HCT116 (cell line): Measurements from ENCODE around the gene HSF2BP. TPM values are rescaled to one million over a fixed set of nuclear protein-coding genes. Genes with fewer than 3 reads are reported as not detected.
A peak's percentile ranks its signal among the peaks of the same experiment; 100 is the strongest.
"Not testable (repeated sequence)": the region's sequence is repeated elsewhere in the genome, so short reads cannot be mapped to it uniquely, and the experiment has no call there.

Source experiments
- ATAC-seq: fragments of 200-7000 bp; cut with Tn5 transposase; 2 replicates; pipeline ENCODE4 v1.9.1; 2020; ENCODE audit warnings: mild to moderate bottlenecking, moderate library complexity
- BruUV-seq: library from RNA; stranded (reverse); fragments of 400-500 nt; replicated peaks from 2 replicates; lab custom pipeline; 2021; lab: Mats Ljungman, UMichigan
- CTCF ChIA-PET: fragments of 300-600 bp; sonication (Branson Sonifier 250); formaldehyde crosslinking; loops from one replicate; lab custom pipeline; 2021; ENCODE audit warnings: antibody characterized with exemption; lab: Charles Lee
- POLR2A ChIA-PET: fragments of 300-600, 350-600 bp; sonication (Branson Sonifier 250); formaldehyde crosslinking; loops from one replicate; lab custom pipeline; 2021; ENCODE audit warnings: antibody characterized with exemption; lab: Charles Lee
- RAD21 ChIA-PET, 2 experiments: fragments of 300-600 bp; sonication (Branson Sonifier 250); formaldehyde crosslinking; loops; one replicate each; lab custom pipeline; 2023; ENCODE audit warnings: low total read pairs in 2 of 2; ENCODE audit not compliant: uncharacterized antibody in 2 of 2, unreplicated experiment in 2 of 2, low non-redundant PET in 1 of 2; lab: Charles Lee
- DNase-seq: peaks from one replicate; pipeline ENCODE4 v3.0.0-alpha.2; 2010; ENCODE audit warnings: low read depth, low spot score
- H2AFZ ChIP-seq: fragments of 200-600 bp; shearing (Covaris generic), sonication (generic); 2 replicates; pipeline ENCODE4 v1.6.1; 2017; ENCODE audit warnings: low read depth, mixed run types, mixed read lengths, antibody characterized with exemption, low read length; ENCODE audit not compliant: poor library complexity, severe bottlenecking
- H3K27ac ChIP-seq: 2 replicates; pipeline ENCODE4 v1.5.1; 2012; ENCODE audit warnings: low read depth, low read length
- H3K27me3 ChIP-seq: fragments of 200-600 bp; sonication (generic); 2 replicates; pipeline ENCODE4 v1.6.1; 2016; ENCODE audit warnings: mixed run types, low read length, mixed read lengths; ENCODE audit not compliant: insufficient read depth
- H3K36me3 ChIP-seq, 2 experiments: fragments of 200-500 bp in 1 of 2; fragments of 200-600 bp in 1 of 2; sonication (Bioruptor generic) in 1 of 2; sonication (generic) in 1 of 2; 2 replicates each; pipeline versions ENCODE4 v1.5.1 to v1.6.1; 2014 to 2016; ENCODE audit warnings: low read length in 2 of 2, inconsistent platforms in 1 of 2, mixed read lengths in 1 of 2, mixed run types in 1 of 2; ENCODE audit not compliant: insufficient read depth in 2 of 2, control insufficient read depth in 1 of 2
- H3K4me1 ChIP-seq, 2 experiments: fragments of 200-600 bp in 1 of 2; sonication (generic) in 1 of 2; 2 replicates each; pipeline versions ENCODE4 v1.5.1 to v1.6.1; 2012 to 2017; ENCODE audit warnings: low read length in 2 of 2, inconsistent platforms in 1 of 2, mild to moderate bottlenecking in 1 of 2, mixed read lengths in 1 of 2, mixed run types in 1 of 2, moderate library complexity in 1 of 2; ENCODE audit not compliant: insufficient read depth in 2 of 2, control insufficient read depth in 1 of 2
- H3K4me2 ChIP-seq: fragments of 200-600 bp; sonication (generic); 2 replicates; pipeline ENCODE4 v1.6.1; 2017; ENCODE audit warnings: mixed run types, low read length, mixed read lengths
- H3K4me3 ChIP-seq, 2 experiments: fragments of 200-600 bp in 1 of 2; sonication (generic) in 1 of 2; replicated peaks in 1 of 2; 2 replicates each; pipeline ENCODE4 v1.5.1; 2011 to 2016; ENCODE audit warnings: low read length in 2 of 2, control low read depth in 1 of 2, low read depth in 1 of 2, mild to moderate bottlenecking in 1 of 2, mixed read lengths in 1 of 2, mixed run types in 1 of 2
- H3K79me2 ChIP-seq: fragments of 200-600 bp; sonication (generic); 2 replicates; pipeline ENCODE4 v1.6.1; 2017; ENCODE audit warnings: mild to moderate bottlenecking, mixed run types, low read length, moderate library complexity, mixed read lengths; ENCODE audit not compliant: insufficient read depth
- H3K9ac ChIP-seq: fragments of 200-600 bp; sonication (generic); 2 replicates; pipeline ENCODE4 v1.6.1; 2016; ENCODE audit warnings: low read length, mixed read lengths
- H3K9me2 ChIP-seq: fragments of 200-600 bp; sonication (generic), shearing (Covaris generic); 2 replicates; pipeline ENCODE4 v1.6.1; 2017; ENCODE audit warnings: mixed run types, mild to moderate bottlenecking, moderate library complexity; ENCODE audit not compliant: insufficient read depth
- H3K9me3 ChIP-seq, 2 experiments: fragments of 200-500 bp in 1 of 2; fragments of 200-600 bp in 1 of 2; sonication (Bioruptor generic) in 1 of 2; sonication (generic) in 1 of 2; 2 replicates each; pipeline ENCODE4 v1.6.1; 2014 to 2017; ENCODE audit warnings: low read length in 2 of 2, mixed read lengths in 2 of 2, inconsistent platforms in 1 of 2, low read depth in 1 of 2, mild to moderate bottlenecking in 1 of 2, mixed run types in 1 of 2, moderate library complexity in 1 of 2; ENCODE audit not compliant: control insufficient read depth in 1 of 2, insufficient read depth in 1 of 2
- H4K20me1 ChIP-seq: fragments of 200-600 bp; sonication (generic), shearing (Covaris generic); 2 replicates; pipeline ENCODE4 v1.6.1; 2017; ENCODE audit warnings: mixed run types, mild to moderate bottlenecking, moderate library complexity; ENCODE audit not compliant: insufficient read depth
- intact Hi-C: fragments of 100-400 bp; cut with micrococcal nuclease; formaldehyde crosslinking; loops from 2 replicates; pipeline ENCODE4 v1.10.0; 2022
- total RNA-seq: library from RNA; stranded (reverse); gene quantifications from one replicate; pipeline ENCODE4 v1.2.1, GENCODE V29; 2021; ENCODE audit not compliant: unreplicated experiment

HSF2BP gene
- total RNA-seq, 1 experiment from 2014 or later: 0.59 TPM

DNA sequence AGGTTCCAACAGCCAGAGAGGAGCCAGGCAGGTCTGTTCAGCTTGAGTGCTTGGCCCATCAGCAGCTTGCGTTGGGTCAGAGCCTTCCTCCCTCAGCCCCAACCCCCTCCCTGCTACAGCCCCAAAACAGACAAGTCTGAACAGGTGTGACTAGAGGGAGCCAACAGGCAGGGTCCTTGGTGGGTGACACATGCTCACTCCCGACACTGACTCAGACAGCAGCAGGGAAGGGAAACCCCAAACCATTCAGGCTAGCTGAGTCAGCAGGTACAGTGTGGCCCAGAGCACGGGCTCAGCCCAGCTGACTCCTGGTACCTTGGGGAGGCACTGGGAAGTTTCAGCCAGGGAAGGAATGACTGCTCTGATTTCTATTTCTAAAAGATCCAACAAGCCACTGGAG, 148.6 kb downstream of the HSF2BP start:
- not testable (repeated sequence) for H3K4me1 ChIP-seq, BruUV-seq, ATAC-seq

DNA sequence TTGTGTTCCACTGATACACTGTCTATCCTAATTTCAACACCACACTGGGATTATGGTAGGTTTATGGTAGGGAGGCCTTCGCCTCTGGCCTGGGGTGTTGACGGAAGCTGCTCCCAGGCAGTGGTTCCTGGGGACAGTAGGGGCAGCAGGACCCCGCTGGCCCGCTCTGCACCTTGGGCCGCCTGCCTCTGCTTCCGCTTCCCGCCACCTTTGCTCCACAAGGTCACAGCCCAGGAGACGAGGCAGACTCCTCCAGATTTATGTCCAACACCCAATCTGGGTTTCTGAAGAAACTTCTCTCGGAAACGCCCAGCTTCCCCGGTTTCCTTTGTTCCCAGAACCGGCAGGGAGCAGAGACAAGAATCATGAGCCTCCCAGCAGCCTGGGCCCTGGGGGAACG, 155.4 kb downstream of the HSF2BP start:
- ATAC-seq, H3K4me1 ChIP-seq, POLR2A ChIA-PET, H3K27ac ChIP-seq, H3K4me3 ChIP-seq, H3K9me3 ChIP-seq, H3K9me2 ChIP-seq, H3K79me2 ChIP-seq, CTCF ChIA-PET, BruUV-seq, intact Hi-C loops, H3K27me3 ChIP-seq, DNase-seq, H2AFZ ChIP-seq, H4K20me1 ChIP-seq, H3K36me3 ChIP-seq, RAD21 ChIA-PET, H3K9ac ChIP-seq, H3K4me2 ChIP-seq: not testable (repeated sequence)

More for the DNA sequence above, 148.6 kb downstream of the HSF2BP start:
- H3K4me3 ChIP-seq, H3K9me2 ChIP-seq, RAD21 ChIA-PET, H3K9ac ChIP-seq, CTCF ChIA-PET, H3K79me2 ChIP-seq, H4K20me1 ChIP-seq, H3K9me3 ChIP-seq, POLR2A ChIA-PET, H2AFZ ChIP-seq, intact Hi-C loops, H3K27ac ChIP-seq, H3K4me2 ChIP-seq, DNase-seq, H3K36me3 ChIP-seq, H3K27me3 ChIP-seq: not testable (repeated sequence)

DNA sequence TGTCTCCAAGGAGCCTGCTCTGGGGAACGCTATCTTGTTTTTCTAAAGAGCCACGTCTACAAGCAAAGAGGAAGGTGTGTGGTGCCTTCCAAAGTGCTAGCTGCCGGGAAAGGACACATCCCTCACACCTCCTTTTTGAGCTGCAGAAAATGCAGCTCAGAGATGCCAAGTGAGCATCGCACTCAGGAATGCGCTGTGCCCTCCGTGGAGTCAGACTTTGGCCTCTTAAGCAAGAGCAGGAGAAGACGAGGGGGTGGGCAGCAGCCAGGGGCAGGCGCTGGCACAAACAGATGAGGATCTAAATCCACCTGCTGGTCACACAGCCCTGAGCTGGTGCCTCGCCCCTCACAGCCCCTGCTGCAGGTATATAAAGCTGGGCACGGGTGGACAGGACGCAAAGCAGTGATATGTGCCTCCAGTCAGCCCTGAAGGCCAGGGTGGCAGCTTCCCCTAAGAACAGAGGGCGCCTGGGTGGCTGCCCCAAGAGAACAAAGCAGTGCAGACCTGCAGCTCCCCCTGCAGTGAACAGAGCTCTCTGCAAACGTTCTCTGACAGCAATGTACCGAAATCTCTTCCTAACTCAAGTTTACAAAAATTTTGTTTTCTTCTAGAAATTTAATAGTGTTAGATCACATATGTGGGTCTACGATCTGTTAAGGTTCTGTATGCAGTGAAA, 156.1 kb downstream of the HSF2BP start:
- H3K9me2 ChIP-seq, H3K27me3 ChIP-seq, H3K36me3 ChIP-seq, H3K9me3 ChIP-seq, H3K4me2 ChIP-seq, POLR2A ChIA-PET, H2AFZ ChIP-seq, intact Hi-C loops, DNase-seq, CTCF ChIA-PET, BruUV-seq, H3K4me3 ChIP-seq, H3K79me2 ChIP-seq, H3K27ac ChIP-seq, RAD21 ChIA-PET, ATAC-seq, H3K9ac ChIP-seq, H4K20me1 ChIP-seq, H3K4me1 ChIP-seq: not testable (repeated sequence)

DNA sequence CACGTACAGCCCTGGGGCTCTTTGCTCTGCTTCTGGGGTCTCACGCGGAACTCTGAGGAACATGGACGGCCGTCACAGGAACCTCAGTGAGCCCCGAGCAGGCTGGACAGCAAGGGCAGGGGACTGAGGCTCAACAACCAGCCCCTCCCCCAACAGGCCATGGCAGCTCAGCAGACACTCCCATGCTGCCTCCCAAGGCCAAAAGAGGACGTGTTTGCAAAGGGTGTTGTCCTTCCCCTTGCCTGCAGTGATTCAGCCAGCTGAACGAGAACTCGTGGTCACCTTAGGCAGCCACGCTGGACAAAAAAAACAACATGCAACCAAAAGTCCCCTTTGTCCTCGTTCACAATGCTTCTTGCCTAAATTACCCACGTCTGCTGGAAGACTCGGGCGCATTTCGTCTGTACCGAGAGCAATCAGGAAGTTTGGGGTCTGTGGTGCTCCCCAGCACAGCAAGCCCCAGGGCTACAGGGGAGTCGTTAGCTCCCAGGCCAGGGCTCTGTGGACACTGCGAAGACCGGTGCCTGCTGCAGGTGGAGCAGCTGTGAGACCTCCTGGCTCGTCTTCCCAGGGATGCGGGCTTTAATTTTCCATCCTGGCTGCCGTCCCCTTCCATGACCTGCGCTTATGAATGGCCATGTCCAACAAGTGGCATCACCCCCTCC, 156.7 kb downstream of the HSF2BP start:
- DNase-seq, H3K27ac ChIP-seq, BruUV-seq, H2AFZ ChIP-seq, CTCF ChIA-PET, H3K9ac ChIP-seq, H3K9me2 ChIP-seq, POLR2A ChIA-PET, H3K4me1 ChIP-seq, intact Hi-C loops, H3K9me3 ChIP-seq, H3K4me3 ChIP-seq, H3K79me2 ChIP-seq, H3K36me3 ChIP-seq, H4K20me1 ChIP-seq, RAD21 ChIA-PET, H3K27me3 ChIP-seq, H3K4me2 ChIP-seq: not testable (repeated sequence)
- ATAC-seq: peak; percentile 57; the same call in 1 of the 2 replicates
